Lower leg skin (tissue), 4 donors: ENCODE results near the gene SPAG5. TPM values are rescaled to one million over a fixed set of nuclear protein-coding genes. Genes with fewer than 3 reads are reported as not detected.

ENCODE experiments used
- DNase-seq, 2 donors: peaks; one replicate each; pipeline ENCODE4 v3.0.0-alpha.2; 2019; ENCODE audit warnings: low spot score in 2 of 2
- H3K4me3 ChIP-seq: fragments of 200-600 bp; sonication (generic); 2 replicates; pipeline ENCODE4 v1.5.1; 2017; ENCODE audit warnings: mild to moderate bottlenecking, low read depth; ENCODE audit not compliant: poor library complexity, severe bottlenecking
- POLR2A ChIP-seq, 2 donors: fragments of 450-650 bp; IDR thresholded peaks; one replicate each; pipeline ENCODE4 v1.6.1; 2016 to 2017; ENCODE audit warnings: antibody characterized with exemption in 2 of 2, mild to moderate bottlenecking in 1 of 2, moderate library complexity in 1 of 2
- WGBS, 2 donors: methylation state at CpG; one replicate each; pipeline ENCODE4 v1.1.5; 2018; 5-methylcytosine and 5-hydroxymethylcytosine counted together
- intact Hi-C: fragments of 100-400 bp; cut with DNase I; formaldehyde crosslinking; loops from one replicate; pipeline ENCODE4 v1.15.0; 2023; ENCODE audit warnings: low total_unique reads
- total RNA-seq, 4 donors: library from RNA; depleted of rRNA; stranded (reverse); fragments of >200 nt; gene quantifications; one replicate each; pipeline ENCODE4 v1.1.0, GENCODE V29; 2016
- TF ChIP-seq, protein P1 (sequence below), 3 donors: fragments of 450-650 bp; IDR thresholded peaks; one replicate each; pipeline ENCODE4 v1.5.1; 2016; ENCODE audit warnings: antibody characterized with exemption in 3 of 3, mild to moderate bottlenecking in 3 of 3, moderate library complexity in 2 of 3

Gene SPAG5
- total RNA-seq, 4 donors from 2014 or later = 4.0 to 12.4 (median 7.7) TPM

DNA sequence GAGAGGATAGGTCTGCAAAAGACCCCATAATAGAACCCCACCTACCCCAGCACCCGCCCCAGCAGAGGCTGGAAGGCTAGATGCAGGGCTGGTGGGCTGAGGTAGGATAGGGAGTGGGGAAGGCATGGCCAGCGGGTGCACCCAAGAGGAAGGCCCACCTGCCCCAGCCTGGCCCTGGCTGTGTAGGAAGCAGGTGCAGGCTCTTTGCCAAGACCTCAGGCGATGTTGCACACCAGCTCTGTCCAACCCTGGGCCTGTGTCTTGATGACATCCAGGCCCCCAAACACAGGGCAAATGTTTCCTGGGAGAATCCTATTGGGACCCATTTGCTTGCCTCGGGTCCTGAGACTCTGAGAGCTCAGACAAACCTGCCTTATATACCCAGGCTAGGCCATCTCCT is 58.6 kb downstream of the SPAG5 start:
- WGBS, 2 donors = 68 to 72% methylated on average over 4 of the region's 4 CpGs
- intact Hi-C loops = no loop called here
- no peak overlapping the region for H3K4me3 ChIP-seq
- DNase-seq = no peak
- TF ChIP-seq, protein P1, sequence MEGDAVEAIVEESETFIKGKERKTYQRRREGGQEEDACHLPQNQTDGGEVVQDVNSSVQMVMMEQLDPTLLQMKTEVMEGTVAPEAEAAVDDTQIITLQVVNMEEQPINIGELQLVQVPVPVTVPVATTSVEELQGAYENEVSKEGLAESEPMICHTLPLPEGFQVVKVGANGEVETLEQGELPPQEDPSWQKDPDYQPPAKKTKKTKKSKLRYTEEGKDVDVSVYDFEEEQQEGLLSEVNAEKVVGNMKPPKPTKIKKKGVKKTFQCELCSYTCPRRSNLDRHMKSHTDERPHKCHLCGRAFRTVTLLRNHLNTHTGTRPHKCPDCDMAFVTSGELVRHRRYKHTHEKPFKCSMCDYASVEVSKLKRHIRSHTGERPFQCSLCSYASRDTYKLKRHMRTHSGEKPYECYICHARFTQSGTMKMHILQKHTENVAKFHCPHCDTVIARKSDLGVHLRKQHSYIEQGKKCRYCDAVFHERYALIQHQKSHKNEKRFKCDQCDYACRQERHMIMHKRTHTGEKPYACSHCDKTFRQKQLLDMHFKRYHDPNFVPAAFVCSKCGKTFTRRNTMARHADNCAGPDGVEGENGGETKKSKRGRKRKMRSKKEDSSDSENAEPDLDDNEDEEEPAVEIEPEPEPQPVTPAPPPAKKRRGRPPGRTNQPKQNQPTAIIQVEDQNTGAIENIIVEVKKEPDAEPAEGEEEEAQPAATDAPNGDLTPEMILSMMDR (IDR thresholded peaks at IDR 0.05) = no peak
- no peak for TF ChIP-seq POLR2A (IDR thresholded peaks at IDR 0.05)

DNA sequence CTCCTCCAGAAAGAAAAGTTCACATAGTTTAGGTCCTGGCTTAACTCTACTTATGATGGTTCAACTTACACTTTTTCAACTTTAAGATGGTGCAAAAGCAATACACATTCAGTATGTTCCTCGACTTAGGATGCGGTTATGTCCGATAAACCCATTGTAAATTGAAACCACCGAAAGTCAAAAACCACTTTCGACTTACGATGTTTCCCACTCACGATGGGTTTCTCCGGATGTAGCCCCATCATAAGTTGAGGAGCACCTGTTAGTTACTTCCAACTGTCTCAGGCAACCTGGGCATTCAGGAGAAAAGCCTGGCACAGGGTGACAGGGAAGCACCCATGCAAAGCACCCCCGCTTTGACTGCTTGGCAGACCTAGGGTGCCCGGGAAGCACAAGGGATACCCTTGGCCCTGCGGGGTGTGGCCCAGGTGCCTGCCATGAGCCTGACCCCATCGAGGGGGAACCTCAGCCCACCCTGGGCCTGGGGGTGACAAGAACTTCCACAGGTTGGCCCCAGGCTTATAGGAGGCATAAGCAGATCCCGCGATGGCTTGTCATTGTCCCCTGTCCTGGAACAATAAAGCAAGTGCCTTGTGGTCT is 60.4 kb downstream of the SPAG5 start:
- intact Hi-C loops = loop anchor here (2.0 kb wide), 1 partner anchor 44 kb away; no protein-coding TSS in a partner anchor
- DNase-seq = no peak
- 85% methylated on average over 11 to 14 of the region's 14 CpGs for WGBS, 2 donors
- no peak for TF ChIP-seq POLR2A (IDR thresholded peaks at IDR 0.05)
- TF ChIP-seq, protein P1 (IDR thresholded peaks at IDR 0.05) = no peak
- no peak overlapping the region for H3K4me3 ChIP-seq

DNA sequence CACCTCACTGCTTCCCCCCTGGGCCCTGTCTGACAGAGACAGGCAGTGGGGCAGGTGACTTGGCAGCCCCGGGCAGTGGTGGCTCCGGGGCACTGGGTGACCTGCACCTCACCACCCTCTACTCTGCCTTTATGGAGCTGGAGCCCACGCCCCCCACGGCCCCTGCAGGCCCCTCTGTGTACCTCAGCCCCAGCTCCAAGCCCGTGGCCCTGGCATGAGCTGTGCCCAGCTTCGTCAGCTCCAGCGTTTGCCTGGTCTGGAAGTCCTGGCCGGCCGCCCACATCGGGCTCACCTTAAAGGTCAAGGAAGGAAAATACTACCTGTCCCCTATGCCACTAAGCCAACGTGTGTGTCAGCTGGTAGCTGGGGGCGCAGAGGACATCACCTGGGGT is 61.6 kb downstream of the SPAG5 start:
- intact Hi-C loops = no loop called here
- H3K4me3 ChIP-seq = no peak overlapping the region
- TF ChIP-seq, protein P1 (IDR thresholded peaks at IDR 0.05) = no peak
- no peak for TF ChIP-seq POLR2A (IDR thresholded peaks at IDR 0.05)
- WGBS, 2 donors = 77% methylated on average over 10 to 12 of the region's 12 CpGs
- DNase-seq = no peak

DNA sequence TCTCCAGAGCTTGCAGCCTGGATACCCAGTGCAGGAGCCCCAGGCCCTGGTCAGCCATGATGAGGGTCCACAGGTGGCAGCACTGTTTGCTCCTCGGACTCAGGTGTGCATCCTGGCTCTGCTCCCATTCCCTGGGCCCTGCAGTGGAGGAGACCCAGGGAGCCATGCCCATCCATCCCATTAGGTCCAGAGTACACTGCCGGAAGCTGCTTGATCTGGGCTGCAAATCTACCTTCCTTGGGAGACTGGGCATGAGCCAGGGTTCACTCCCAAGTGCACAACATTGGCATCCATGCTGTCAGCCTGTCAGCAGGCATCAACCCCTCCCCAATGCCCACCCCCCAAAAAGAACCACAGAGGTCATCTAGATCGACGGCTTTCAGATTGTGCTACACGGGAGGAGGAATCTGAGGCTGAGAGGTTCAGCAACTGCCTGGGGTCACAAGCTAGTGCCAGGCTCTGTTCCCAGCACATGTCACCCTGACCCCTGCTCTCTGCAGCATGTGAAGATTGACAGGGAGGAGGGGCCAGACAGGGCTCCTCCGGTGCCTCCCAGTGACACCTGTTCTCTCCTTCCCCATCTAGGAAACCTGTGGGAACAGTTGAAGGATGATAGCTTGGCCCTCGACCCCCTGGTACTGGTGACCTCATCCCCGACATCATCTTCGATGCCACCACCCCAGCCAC is 62.1 kb downstream of the SPAG5 start:
- WGBS, 2 donors = 65 to 70% methylated on average over 7 to 9 of the region's 9 CpGs
- no peak overlapping the region for H3K4me3 ChIP-seq
- TF ChIP-seq, protein P1 (IDR thresholded peaks at IDR 0.05) = no peak
- no peak for TF ChIP-seq POLR2A (IDR thresholded peaks at IDR 0.05)
- no peak for DNase-seq
- intact Hi-C loops = no loop called here

DNA sequence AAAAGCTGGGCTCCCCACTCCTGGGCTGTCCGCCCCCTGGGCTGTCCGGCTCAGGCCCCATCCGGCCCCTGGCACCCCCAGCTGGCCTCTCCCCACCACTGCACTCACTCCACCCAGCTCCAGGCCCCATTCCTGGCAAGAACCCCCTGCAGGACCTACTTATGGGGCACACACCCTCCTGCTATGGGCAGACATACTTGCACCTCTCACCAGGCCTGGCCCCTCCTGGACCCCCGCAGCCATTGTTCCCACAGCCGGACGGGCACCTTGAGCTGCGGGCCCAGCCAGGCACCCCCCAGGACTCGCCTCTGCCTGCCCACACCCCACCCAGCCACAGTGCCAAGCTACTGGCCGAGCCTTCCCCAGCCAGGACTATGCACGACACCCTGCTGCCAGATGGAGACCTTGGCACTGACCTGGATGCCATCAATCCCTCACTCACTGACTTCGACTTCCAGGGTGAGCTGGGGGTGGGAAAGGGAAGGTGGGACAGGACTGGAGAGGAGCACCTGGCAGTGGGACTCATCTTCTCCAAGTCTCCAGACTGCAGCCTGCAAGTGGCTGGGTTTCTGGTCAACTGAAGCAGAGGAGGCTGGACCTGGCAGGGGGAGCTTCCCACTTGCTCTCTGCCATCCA is 64.0 kb downstream of the SPAG5 start:
- H3K4me3 ChIP-seq = no peak overlapping the region
- intact Hi-C loops = no loop called here
- 83 to 84% methylated on average over 11 of the region's 11 CpGs for WGBS, 2 donors
- TF ChIP-seq, protein P1 (IDR thresholded peaks at IDR 0.05) = no peak
- TF ChIP-seq POLR2A (IDR thresholded peaks at IDR 0.05) = no peak
- DNase-seq = no peak
